Fibroblast of the conjunctiva (primary cell): ENCODE results near the gene EXTL1.
A peak's percentile ranks its signal among the peaks of the same experiment; 100 is the strongest.

Source experiments
- DNase-seq: peaks from one replicate; pipeline ENCODE4 v3.0.0-alpha.2; 2010; ENCODE audit warnings: low read depth

The EXTL1 gene

GRCh38 chr1:26025060-26025459 is 3.5 kb downstream of the EXTL1 start:
- no peak for DNase-seq

GRCh38 chr1:26025517-26025916 is 3.9 kb downstream of the EXTL1 start:
- DNase-seq, result no peak

- DNase-seq, result no peak
Observed at GRCh38 chr1:26027716-26028489, 6.3 kb downstream of the EXTL1 start.

- DNase-seq, result no peak
Observed at GRCh38 chr1:26028490-26028980, 7.0 kb downstream of the EXTL1 start.

GRCh38 chr1:26029054-26029863 is 7.7 kb downstream of the EXTL1 start:
- no peak for DNase-seq

- no peak for DNase-seq
Observed at GRCh38 chr1:26029864-26030481, 8.4 kb downstream of the EXTL1 start.

GRCh38 chr1:26031196-26031595 is 9.6 kb downstream of the EXTL1 start:
- no peak for DNase-seq

GRCh38 chr1:26031611-26032220 is 10.1 kb downstream of the EXTL1 start:
- DNase-seq, result no peak

- no peak for DNase-seq
Observed at GRCh38 chr1:26032656-26033357, 11.2 kb downstream of the EXTL1 start.

- DNase-seq, result no peak
Observed at GRCh38 chr1:26034504-26035202, 13.1 kb downstream of the EXTL1 start.

GRCh38 chr1:26035203-26035958 is 13.8 kb downstream of the EXTL1 start:
- DNase-seq, result peak; percentile 82

- peak; percentile 34 for DNase-seq
Observed at GRCh38 chr1:26035959-26036755, 14.6 kb downstream of the EXTL1 start.

GRCh38 chr1:26036756-26037281 is 15.2 kb downstream of the EXTL1 start:
- no peak for DNase-seq

- no peak for DNase-seq
Observed at GRCh38 chr1:26037904-26038303, 16.3 kb downstream of the EXTL1 start.

- no peak for DNase-seq
Observed at GRCh38 chr1:26038477-26038876, 16.9 kb downstream of the EXTL1 start.

GRCh38 chr1:26038904-26039303 is 17.3 kb downstream of the EXTL1 start:
- DNase-seq, result no peak

- no peak for DNase-seq
Observed at GRCh38 chr1:26041401-26041800, 19.8 kb downstream of the EXTL1 start.

- no peak for DNase-seq
Observed at GRCh38 chr1:26041978-26042377, 20.4 kb downstream of the EXTL1 start.

GRCh38 chr1:26043765-26044164 is 22.2 kb downstream of the EXTL1 start:
- no peak for DNase-seq
